CD4-positive, alpha-beta T cell (primary cell): ENCODE data around the gene KCTD1. TPM values are rescaled to one million over a fixed set of nuclear protein-coding genes. Genes with fewer than 3 reads are reported as not detected.

Experiments used
- ATAC-seq: fragments of 200-7000 bp; cut with Tn5 transposase; one replicate; pipeline ENCODE4 v1.10.0; 2022; ENCODE audit warnings: mild to moderate bottlenecking; ENCODE audit not compliant: poor library complexity
- CTCF ChIA-PET: fragments of 350-600 bp; sonication (Branson Sonifier 250); formaldehyde crosslinking; loops from one replicate; lab custom pipeline; 2021; ENCODE audit warnings: antibody characterized with exemption, inconsistent platforms; lab: Charles Lee
- POLR2A ChIA-PET: fragments of 350-600 bp; sonication (Branson Sonifier 250); formaldehyde crosslinking; loops from one replicate; lab custom pipeline; 2021; ENCODE audit warnings: antibody characterized with exemption, inconsistent platforms; lab: Charles Lee
- DNase-seq, 14 experiments: peaks; one replicate each; pipeline ENCODE4 v3.0.0-alpha.2; 2013 to 2020; ENCODE audit warnings: mixed read lengths in 2 of 14
- H3K27ac ChIP-seq, 2 donors: one replicate each; pipeline versions ENCODE4 v1.5.1 to v1.7.0; 2013; ENCODE audit warnings: low read length in 2 of 2, low read depth in 1 of 2, mild to moderate bottlenecking in 1 of 2
- H3K27me3 ChIP-seq, 2 experiments: 1 replicate in 1 of 2; 2 replicates in 1 of 2; pipeline versions ENCODE4 v1.6.1 to v1.7.0; 2013; ENCODE audit warnings: low read length in 2 of 2, control low read depth in 1 of 2, mild to moderate bottlenecking in 1 of 2, moderate library complexity in 1 of 2; ENCODE audit not compliant: insufficient read depth in 2 of 2, control insufficient read depth in 1 of 2
- H3K36me3 ChIP-seq: one replicate; pipeline ENCODE4 v1.6.1; 2013; ENCODE audit warnings: low read length, control low read depth; ENCODE audit not compliant: insufficient read depth
- H3K4me1 ChIP-seq: one replicate; pipeline ENCODE4 v1.6.1; 2013; ENCODE audit warnings: low read length, control low read depth; ENCODE audit not compliant: insufficient read depth
- H3K4me3 ChIP-seq: one replicate; pipeline ENCODE4 v1.5.1; 2013; ENCODE audit warnings: mild to moderate bottlenecking, low read length, moderate library complexity
- H3K9me3 ChIP-seq, 2 experiments: 1 replicate in 1 of 2; 2 replicates in 1 of 2; pipeline versions ENCODE4 v1.6.1 to v1.7.0; 2013; ENCODE audit warnings: low read length in 2 of 2, mild to moderate bottlenecking in 2 of 2, control low read depth in 1 of 2, moderate library complexity in 1 of 2; ENCODE audit not compliant: control insufficient read depth in 1 of 2, insufficient read depth in 1 of 2
- H3K27ac Mint-ChIP-seq: one replicate; pipeline ENCODE4 v1.8.0; 2020; ENCODE audit warnings: mixed read lengths
- H3K27me3 Mint-ChIP-seq: one replicate; pipeline ENCODE4 v1.8.0; 2021; ENCODE audit warnings: mixed read lengths
- H3K36me3 Mint-ChIP-seq: one replicate; pipeline ENCODE4 v1.8.0; 2021; ENCODE audit warnings: low read depth, mixed read lengths
- H3K4me1 Mint-ChIP-seq: one replicate; pipeline ENCODE4 v1.8.0; 2021; ENCODE audit warnings: low read depth, mixed read lengths
- H3K4me3 Mint-ChIP-seq: one replicate; pipeline ENCODE4 v1.8.0; 2020; ENCODE audit warnings: mild to moderate bottlenecking, mixed read lengths
- H3K9me3 Mint-ChIP-seq: one replicate; pipeline ENCODE4 v1.8.0; 2020; ENCODE audit warnings: mixed read lengths
- CTCF ChIP-seq: fragments of 200-600 bp; IDR thresholded peaks from one replicate; pipeline ENCODE4 v1.8.0; 2022; ENCODE audit warnings: antibody characterized with exemption, mild to moderate bottlenecking
- intact Hi-C, 2 experiments: fragments of 100-400 bp; cut with DNase I in 1 of 2; cut with micrococcal nuclease in 1 of 2; formaldehyde crosslinking; loops; one replicate each; pipeline versions ENCODE4 v1.15.1 to v1.9.0; 2023 to 2025; cut with DNase I, micrococcal nuclease
- total RNA-seq, 174 experiments: library from RNA in 2 of 174; stranded (reverse) in 2 of 174; gene quantifications; one replicate each; pipeline ENCODE4 v1.2.3 and lab custom pipeline; 2021 to 2026

The KCTD1 gene
- total RNA-seq, 2 experiments from 2014 or later: 0.74 to 1.1 TPM

- CTCF ChIA-PET: no interaction called here
- Histone ChIP-seq H3K27ac (no peak overlapping the region), H3K27me3 (no peaks in the 10 kb centered on the region), H3K36me3 (no peaks in the 10 kb centered on the region), H3K4me1 (no peaks in the 10 kb centered on the region), H3K4me3 (no peak overlapping the region), H3K9me3 (no peaks in the 10 kb centered on the region)
- Mint-ChIP-seq H3K27me3 (no peaks in the 10 kb centered on the region), H3K27ac (no peak overlapping the region), H3K36me3 (no peaks in the 10 kb centered on the region), H3K9me3 (no peaks in the 10 kb centered on the region), H3K4me1 (no peaks in the 10 kb centered on the region), H3K4me3 (no peak overlapping the region)
- no peak for TF ChIP-seq CTCF
- POLR2A ChIA-PET: no interaction called here
- intact Hi-C loops: no loop called here
- no peak for DNase-seq
- ATAC-seq: no peak
Measured at GRCh38 chr18:26510337-26510736, 38.0 kb downstream of the KCTD1 start.

GRCh38 chr18:26506012-26506411, 42.3 kb downstream of the KCTD1 start:
- H3K4me1 Mint-ChIP-seq: peaks cover 4% of the 10 kb centered on the region
- no peak for TF ChIP-seq CTCF
- Histone ChIP-seq H3K27ac (no peak overlapping the region), H3K4me3 (no peak overlapping the region), H3K9me3 (no peaks in the 10 kb centered on the region), H3K36me3 (no peaks in the 10 kb centered on the region), H3K4me1 (no peaks in the 10 kb centered on the region), H3K27me3 (no peaks in the 10 kb centered on the region)
- H3K36me3 Mint-ChIP-seq: no peaks in the 10 kb centered on the region
- no peaks in the 10 kb centered on the region for H3K27me3 Mint-ChIP-seq
- no peak overlapping the region for H3K4me3 Mint-ChIP-seq
- POLR2A ChIA-PET: no interaction called here
- H3K9me3 Mint-ChIP-seq: no peaks in the 10 kb centered on the region
- CTCF ChIA-PET: no interaction called here
- H3K27ac Mint-ChIP-seq: no peak overlapping the region
- DNase-seq (no peak), ATAC-seq (no peak)
- intact Hi-C loops: no loop called here

- TF ChIP-seq CTCF: no peak
- ChIA-PET POLR2A (no interaction called here), CTCF (no interaction called here)
- DNase-seq: no peak
- H3K27ac Mint-ChIP-seq: no peak overlapping the region
- H3K4me3 ChIP-seq: no peak overlapping the region
- no peaks in the 10 kb centered on the region for H3K27me3 ChIP-seq
- H3K4me1 Mint-ChIP-seq: peaks cover 4% of the 10 kb centered on the region
- ATAC-seq: no peak
- no peaks in the 10 kb centered on the region for H3K36me3 Mint-ChIP-seq
- H3K4me1 ChIP-seq: no peaks in the 10 kb centered on the region
- no peaks in the 10 kb centered on the region for H3K9me3 Mint-ChIP-seq
- intact Hi-C loops: no loop called here
- H3K36me3 ChIP-seq: no peaks in the 10 kb centered on the region
- H3K27ac ChIP-seq: no peak overlapping the region
- H3K9me3 ChIP-seq: no peaks in the 10 kb centered on the region
- H3K4me3 Mint-ChIP-seq: no peak overlapping the region
- no peaks in the 10 kb centered on the region for H3K27me3 Mint-ChIP-seq
Measured at GRCh38 chr18:26504831-26505230, 43.5 kb downstream of the KCTD1 start.
